Peyer's patch (tissue), 4 donors: Measurements from ENCODE around the gene CACNA2D3. TPM values are rescaled to one million over a fixed set of nuclear protein-coding genes. Genes with fewer than 3 reads are reported as not detected.

Experiments used
- DNase-seq, 3 donors: peaks; one replicate each; pipeline ENCODE4 v3.0.0-alpha.2; 2017 to 2019
- H3K27ac ChIP-seq, 4 donors: fragments of 200-600 bp; sonication (generic); one replicate each; pipeline ENCODE4 v1.5.1; 2016 to 2019
- H3K27me3 ChIP-seq, 2 donors: fragments of 200-600 bp; sonication (generic); one replicate each; pipeline ENCODE4 v1.5.1; 2019
- H3K36me3 ChIP-seq, 3 donors: fragments of 200-600 bp; sonication (generic); one replicate each; pipeline ENCODE4 v1.5.1; 2016 to 2019
- H3K4me1 ChIP-seq, 4 donors: fragments of 200-600 bp; sonication (generic); one replicate each; pipeline ENCODE4 v1.5.1; 2016 to 2019
- H3K4me3 ChIP-seq, 4 donors: fragments of 200-600 bp; sonication (generic); 1 replicate in 3 of 4; 2 replicates in 1 of 4; pipeline ENCODE4 v1.5.1; 2016 to 2019; ENCODE audit warnings: mild to moderate bottlenecking in 1 of 4
- H3K9me3 ChIP-seq, 4 donors: fragments of 200-600 bp; sonication (generic); one replicate each; pipeline ENCODE4 v1.5.1; 2016 to 2019; ENCODE audit warnings: mild to moderate bottlenecking in 1 of 4
- CTCF ChIP-seq, 6 experiments: fragments of 450-650 bp in 4 of 6; fragments of 200-600 bp in 2 of 6; sonication (generic) in 1 of 6; IDR thresholded peaks; one replicate each; pipeline ENCODE4 v1.5.1; 2017 to 2019; ENCODE audit warnings: antibody characterized with exemption in 6 of 6, mild to moderate bottlenecking in 3 of 6, moderate library complexity in 1 of 6
- POLR2A ChIP-seq, 2 donors: fragments of 450-650 bp; IDR thresholded peaks; one replicate each; pipeline ENCODE4 v1.5.1; 2017; ENCODE audit warnings: antibody characterized with exemption in 2 of 2, mild to moderate bottlenecking in 2 of 2, moderate library complexity in 2 of 2
- total RNA-seq, 4 donors: library from RNA; depleted of rRNA; stranded (reverse); fragments of >200 nt; gene quantifications; one replicate each; pipeline ENCODE4 v1.1.0, GENCODE V29; 2016

Gene CACNA2D3
- total RNA-seq, 4 donors from 2014 or later = 0.27 to 5.0 TPM; not detected in 2

GRCh38 chr3:54800478-54800877 lies 678.1 kb downstream of the CACNA2D3 start:
- Histone ChIP-seq H3K27me3 (no peaks in the 10 kb centered on the region), H3K9me3 (no peaks in the 10 kb centered on the region), H3K27ac (no peak overlapping the region), H3K36me3 (no peaks in the 10 kb centered on the region), H3K4me1 (no peaks in the 10 kb centered on the region), H3K4me3 (no peak overlapping the region)
- TF ChIP-seq POLR2A (IDR thresholded peaks at IDR 0.05) = no peak
- TF ChIP-seq CTCF (IDR thresholded peaks at IDR 0.05) = no peak
- no peak for DNase-seq

GRCh38 chr3:54801977-54802376 lies 679.6 kb downstream of the CACNA2D3 start:
- H3K27me3 ChIP-seq = no peaks in the 10 kb centered on the region
- no peaks in the 10 kb centered on the region for H3K36me3 ChIP-seq
- no peak for DNase-seq
- TF ChIP-seq POLR2A (IDR thresholded peaks at IDR 0.05) (no peak), CTCF (IDR thresholded peaks at IDR 0.05) (no peak)
- H3K9me3 ChIP-seq = no peaks in the 10 kb centered on the region
- H3K4me1 ChIP-seq = no peaks in the 10 kb centered on the region
- H3K4me3 ChIP-seq = no peak overlapping the region
- no peak overlapping the region for H3K27ac ChIP-seq

- no peaks in the 10 kb centered on the region for H3K27me3 ChIP-seq
- H3K36me3 ChIP-seq = no peaks in the 10 kb centered on the region
- H3K4me3 ChIP-seq = no peak overlapping the region
- H3K4me1 ChIP-seq = no peaks in the 10 kb centered on the region
- H3K27ac ChIP-seq = no peak overlapping the region
- TF ChIP-seq CTCF (IDR thresholded peaks at IDR 0.05) (no peak), POLR2A (IDR thresholded peaks at IDR 0.05) (no peak)
- H3K9me3 ChIP-seq = no peaks in the 10 kb centered on the region
- no peak for DNase-seq
Measured at GRCh38 chr3:54810401-54810800, 688.0 kb downstream of the CACNA2D3 start.

GRCh38 chr3:54814224-54814623 lies 691.9 kb downstream of the CACNA2D3 start:
- Histone ChIP-seq H3K27ac (no peak overlapping the region), H3K9me3 (no peaks in the 10 kb centered on the region), H3K27me3 (no peaks in the 10 kb centered on the region), H3K4me3 (no peak overlapping the region), H3K4me1 (no peaks in the 10 kb centered on the region), H3K36me3 (no peaks in the 10 kb centered on the region)
- TF ChIP-seq POLR2A (IDR thresholded peaks at IDR 0.05) = no peak
- TF ChIP-seq CTCF (IDR thresholded peaks at IDR 0.05) = no peak
- DNase-seq = no peak

GRCh38 chr3:54817628-54818027 lies 695.3 kb downstream of the CACNA2D3 start:
- no peak overlapping the region for H3K27ac ChIP-seq
- TF ChIP-seq CTCF (IDR thresholded peaks at IDR 0.05) (no peak), POLR2A (IDR thresholded peaks at IDR 0.05) (no peak)
- no peaks in the 10 kb centered on the region for H3K36me3 ChIP-seq
- no peak overlapping the region for H3K4me3 ChIP-seq
- no peaks in the 10 kb centered on the region for H3K9me3 ChIP-seq
- DNase-seq = no peak
- no peaks in the 10 kb centered on the region for H3K4me1 ChIP-seq
- H3K27me3 ChIP-seq = no peaks in the 10 kb centered on the region

GRCh38 chr3:54818486-54818885 lies 696.1 kb downstream of the CACNA2D3 start:
- H3K4me3 ChIP-seq = no peak overlapping the region
- H3K27me3 ChIP-seq = no peaks in the 10 kb centered on the region
- no peaks in the 10 kb centered on the region for H3K36me3 ChIP-seq
- no peak overlapping the region for H3K27ac ChIP-seq
- H3K9me3 ChIP-seq = no peaks in the 10 kb centered on the region
- no peaks in the 10 kb centered on the region for H3K4me1 ChIP-seq
- no peak for DNase-seq
- TF ChIP-seq CTCF (IDR thresholded peaks at IDR 0.05) (no peak), POLR2A (IDR thresholded peaks at IDR 0.05) (no peak)
